ENCODE measurements around the gene TCF7L2.

Gene TCF7L2

DNA sequence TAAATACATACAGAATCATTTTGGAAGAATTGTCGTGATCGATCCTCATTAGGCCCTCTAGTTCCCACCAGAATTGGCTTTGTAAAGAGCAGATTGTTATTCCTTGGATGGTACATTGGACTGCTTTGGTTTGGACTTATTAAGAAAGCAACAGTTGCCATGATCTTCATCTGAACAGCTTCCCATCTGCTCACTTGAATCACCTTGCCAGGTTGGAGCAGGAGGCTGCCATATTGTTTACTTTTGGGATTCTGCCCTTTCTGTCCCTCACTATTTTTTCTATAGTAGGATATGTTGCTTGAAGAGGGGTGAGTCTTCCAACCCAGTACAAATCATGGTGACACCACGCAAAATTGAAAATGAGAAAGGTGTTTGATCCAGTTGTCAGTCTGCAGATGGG is 199.6 kb downstream of the TCF7L2 start:
- DNase-seq (ENCODE audit: low read depth): no peak

DNA sequence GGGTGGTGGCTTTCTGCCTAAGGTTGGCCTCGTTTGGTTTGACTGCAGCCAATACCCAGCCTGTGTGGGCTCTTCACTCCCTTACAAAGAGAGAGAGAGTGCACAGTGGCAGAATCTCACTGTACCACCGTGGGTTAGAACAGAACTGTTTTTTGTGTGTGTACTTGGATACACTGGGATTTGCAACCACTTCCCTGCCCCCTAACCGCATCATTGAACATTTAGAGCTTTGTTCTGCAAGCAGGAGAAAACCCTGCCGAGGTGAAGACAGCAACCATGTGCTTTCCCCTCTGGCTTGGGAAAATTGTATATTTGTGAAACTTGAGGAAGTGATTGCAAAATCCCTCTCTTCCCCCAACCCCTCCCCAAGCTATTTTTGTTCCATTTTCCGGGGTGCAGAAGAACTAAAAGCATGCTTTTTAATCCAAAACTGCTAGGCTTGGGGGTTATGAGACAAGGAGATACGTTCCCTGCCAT is 201.2 kb downstream of the TCF7L2 start:
- no peak for DNase-seq (ENCODE audit: low read depth)

DNA sequence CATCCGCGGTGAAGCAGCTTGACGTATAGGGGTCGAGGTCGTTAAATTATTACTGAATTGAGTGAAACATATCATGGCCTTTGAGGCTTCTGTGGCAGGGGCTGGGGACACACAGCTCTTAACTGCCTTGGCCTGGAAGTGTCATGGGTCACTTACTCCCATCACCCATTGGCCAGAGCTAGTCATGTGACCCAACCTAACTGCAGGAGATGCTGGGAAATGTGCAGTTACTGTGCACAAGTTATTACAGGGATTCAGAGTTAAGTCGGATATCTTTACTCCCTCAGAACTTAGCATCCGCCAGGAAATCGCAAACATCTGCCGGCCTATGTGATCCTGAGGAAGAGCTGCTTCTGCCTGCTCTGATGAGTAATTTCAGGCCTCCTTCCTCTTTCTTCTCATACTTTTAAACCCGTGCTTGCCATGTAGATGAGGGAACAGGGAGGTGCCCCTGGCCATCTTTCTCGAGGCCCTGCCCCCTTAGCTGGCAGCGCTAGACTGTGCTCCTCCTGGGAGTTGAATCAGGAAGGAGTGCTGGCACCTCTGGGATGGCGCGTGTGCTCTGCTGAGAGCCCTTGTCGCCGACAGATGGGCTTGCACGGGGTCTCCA is 203.6 kb downstream of the TCF7L2 start:
- DNase-seq (ENCODE audit: low read depth): no peak

DNA sequence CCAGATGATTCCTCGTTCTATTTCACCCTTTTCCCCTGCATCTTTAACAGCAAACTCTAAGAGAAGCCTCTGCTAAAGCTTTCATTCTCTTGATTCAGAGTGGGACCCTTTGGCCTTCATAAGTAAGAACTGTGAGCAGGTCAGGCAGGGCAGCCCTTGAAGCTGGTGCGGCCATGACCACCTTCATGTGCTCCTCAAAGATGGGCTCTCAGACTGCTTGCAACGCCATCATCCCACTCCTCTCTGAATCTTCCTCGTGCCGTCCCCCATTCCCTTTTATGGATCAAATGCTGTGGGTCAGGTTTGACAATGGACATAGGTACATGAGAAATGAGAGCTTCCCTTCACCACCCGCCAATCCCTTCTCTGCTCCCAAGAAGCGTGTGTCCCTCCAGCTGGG is 207.4 kb downstream of the TCF7L2 start:
- no peak for DNase-seq (ENCODE audit: low read depth)

DNA sequence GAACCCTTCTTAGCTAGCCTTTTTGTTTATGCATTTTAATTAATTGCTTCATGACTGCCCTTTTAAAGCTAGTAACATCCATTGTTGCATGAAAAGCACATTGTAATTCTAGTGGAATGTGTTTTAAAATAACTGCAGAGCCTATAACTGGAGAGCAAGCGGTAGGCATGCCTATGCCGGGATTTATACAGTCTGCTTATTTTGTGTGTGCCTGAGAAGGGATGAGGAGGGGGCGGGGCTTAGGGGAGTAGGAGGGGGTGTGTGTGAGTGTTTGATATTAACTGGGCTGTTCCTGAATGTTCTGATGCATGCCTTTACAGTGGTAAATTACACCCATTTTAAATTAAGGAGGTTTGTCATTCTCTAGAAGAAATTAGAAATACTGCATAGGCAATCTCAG is 208.1 kb downstream of the TCF7L2 start:
- no peak for DNase-seq (ENCODE audit: low read depth)

DNA sequence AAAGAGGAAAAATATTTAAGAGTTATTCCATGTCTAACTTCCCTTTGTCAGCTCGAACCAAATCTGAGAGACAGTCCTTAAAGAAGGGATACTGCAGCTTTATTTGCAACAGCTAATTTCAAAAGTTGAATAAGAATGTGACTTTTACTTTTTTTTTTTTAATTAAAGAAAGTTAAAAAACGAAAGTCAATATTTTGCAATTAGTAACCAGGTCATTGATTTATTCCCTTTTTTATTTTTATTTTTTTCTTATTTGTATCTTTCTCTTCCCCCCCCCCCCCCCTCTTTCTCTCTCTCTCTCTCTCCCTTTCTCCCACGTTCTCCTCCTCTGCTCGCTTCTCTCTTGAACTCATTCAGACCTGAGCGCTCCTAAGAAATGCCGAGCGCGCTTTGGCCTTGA is 209.5 kb downstream of the TCF7L2 start:
- DNase-seq (ENCODE audit: low read depth): no peak

DNA sequence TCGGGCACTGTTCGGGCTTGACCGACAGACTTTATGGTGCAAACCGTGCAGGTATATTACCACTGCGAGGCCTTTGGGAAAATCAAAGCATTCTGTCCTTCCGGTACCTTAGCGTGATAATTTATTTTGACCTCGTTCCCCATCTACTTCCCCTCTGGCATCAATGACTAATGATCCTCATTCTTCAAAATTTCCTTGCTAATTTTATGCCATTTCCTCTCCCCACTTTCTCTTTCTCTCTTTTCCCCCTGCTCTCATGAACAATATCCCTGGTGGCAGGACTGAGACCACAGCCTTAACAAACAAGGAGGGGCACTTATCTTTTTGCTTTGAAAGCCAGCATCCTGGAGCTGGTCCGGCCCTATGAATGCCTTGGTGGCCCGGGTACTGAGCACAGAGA is 210.6 kb downstream of the TCF7L2 start:
- DNase-seq (ENCODE audit: low read depth): no peak

DNA sequence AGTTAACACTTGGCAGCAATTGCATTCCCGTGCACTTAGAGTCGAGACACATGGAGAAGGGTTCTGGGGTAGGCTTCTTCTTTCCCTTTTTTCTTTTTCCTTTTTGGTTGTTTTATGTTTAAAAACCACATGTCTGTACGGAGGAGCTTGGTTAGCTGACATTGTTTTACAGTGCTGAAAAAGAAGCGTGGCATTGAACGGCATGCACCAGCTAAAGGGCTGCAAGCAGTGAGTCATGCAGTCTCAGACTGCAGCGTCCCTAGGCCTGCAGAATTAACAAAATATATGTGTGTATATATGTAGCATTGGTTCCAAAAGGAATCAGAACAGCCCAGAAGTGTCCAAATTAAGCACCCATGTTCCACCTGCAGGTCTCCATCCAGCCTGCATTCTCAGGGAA is 211.0 kb downstream of the TCF7L2 start:
- no peak for DNase-seq (ENCODE audit: low read depth)

DNA sequence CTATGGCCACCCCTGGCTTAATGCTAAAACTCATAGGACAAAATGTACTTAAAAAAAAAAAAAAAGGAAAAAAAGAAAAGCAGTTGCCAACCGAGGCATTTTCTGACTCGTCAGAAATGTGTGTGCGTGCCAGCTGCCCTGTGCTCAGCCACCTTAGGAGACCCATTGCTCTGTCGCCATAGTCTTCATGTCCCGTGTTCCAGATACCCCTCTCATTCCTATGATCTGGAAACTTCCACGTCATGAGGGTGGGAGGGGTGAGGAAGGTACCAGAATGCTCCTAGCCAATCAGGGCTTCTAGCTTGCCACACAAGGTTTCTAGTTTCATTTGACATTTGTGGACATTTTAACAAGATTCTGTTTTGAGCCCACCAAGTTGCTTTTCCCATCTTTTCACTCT is 212.9 kb downstream of the TCF7L2 start:
- no peak for DNase-seq (ENCODE audit: low read depth)

DNA sequence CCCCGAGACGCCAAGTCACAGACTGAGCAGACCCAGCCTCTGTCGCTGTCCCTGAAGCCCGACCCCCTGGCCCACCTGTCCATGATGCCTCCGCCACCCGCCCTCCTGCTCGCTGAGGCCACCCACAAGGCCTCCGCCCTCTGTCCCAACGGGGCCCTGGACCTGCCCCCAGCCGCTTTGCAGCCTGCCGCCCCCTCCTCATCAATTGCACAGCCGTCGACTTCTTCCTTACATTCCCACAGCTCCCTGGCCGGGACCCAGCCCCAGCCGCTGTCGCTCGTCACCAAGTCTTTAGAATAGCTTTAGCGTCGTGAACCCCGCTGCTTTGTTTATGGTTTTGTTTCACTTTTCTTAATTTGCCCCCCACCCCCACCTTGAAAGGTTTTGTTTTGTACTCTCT is 215.6 kb downstream of the TCF7L2 start:
- no peak for DNase-seq (ENCODE audit: low read depth)

DNA sequence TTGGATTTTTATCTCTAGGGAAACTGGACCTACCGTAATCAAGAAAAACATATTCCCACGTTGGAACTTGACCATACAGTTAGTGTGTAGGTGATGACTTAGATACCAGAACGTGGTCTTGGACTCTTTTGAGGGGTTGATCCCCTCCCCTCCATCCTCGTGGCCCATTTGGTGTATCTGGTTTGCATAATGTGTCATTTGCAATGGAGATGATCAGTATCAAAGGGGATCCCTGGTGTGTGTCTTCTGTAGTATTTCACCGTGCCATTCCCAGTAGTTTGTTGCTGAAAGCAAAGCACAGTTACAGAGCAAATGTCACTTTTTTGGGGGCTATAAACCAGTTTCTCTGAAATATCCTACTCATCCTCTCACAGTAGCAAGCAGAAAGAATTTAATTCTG is 217.7 kb downstream of the TCF7L2 start:
- DNase-seq (ENCODE audit: low read depth): no peak

DNA sequence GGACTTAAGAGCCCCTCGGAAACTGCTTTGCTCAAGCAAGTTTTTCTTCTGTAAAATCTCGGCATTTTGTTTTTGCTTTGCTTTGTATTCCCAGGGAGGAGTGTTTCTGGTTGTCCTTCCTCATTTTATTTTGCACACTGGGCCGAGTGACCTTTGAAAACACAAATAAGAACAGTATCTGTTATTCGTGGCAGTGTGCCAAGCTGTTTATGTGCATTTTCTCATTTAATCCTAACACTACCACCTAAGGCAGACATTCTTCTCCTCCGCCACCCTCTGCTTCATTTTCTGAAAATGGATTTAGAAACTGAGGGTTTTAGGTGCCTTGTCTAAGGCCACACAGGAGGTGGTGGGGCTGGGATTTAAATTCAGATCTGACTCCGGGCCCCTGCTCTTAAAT is 218.5 kb downstream of the TCF7L2 start:
- no peak for DNase-seq (ENCODE audit: low read depth)

DNA sequence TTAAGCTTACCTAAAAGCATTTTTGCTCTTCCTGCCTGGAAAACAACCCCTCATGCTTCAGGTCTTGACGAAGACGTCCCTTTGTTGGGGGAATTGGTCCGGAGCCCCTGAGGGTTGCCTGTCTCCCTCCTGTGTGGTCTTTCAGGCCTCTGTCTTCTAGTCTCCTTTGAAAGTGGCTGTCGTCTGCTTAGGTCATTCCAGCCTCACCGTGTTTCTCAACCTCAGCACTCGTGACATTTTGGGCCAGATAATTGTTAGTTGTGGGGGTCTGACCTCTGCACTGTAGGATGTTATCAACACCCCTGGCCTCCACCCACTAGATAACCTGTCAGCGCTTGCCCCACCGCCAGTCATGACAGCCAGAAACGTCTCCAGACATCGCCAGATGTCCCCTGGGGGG is 219.1 kb downstream of the TCF7L2 start:
- DNase-seq (ENCODE audit: low read depth): no peak

DNA sequence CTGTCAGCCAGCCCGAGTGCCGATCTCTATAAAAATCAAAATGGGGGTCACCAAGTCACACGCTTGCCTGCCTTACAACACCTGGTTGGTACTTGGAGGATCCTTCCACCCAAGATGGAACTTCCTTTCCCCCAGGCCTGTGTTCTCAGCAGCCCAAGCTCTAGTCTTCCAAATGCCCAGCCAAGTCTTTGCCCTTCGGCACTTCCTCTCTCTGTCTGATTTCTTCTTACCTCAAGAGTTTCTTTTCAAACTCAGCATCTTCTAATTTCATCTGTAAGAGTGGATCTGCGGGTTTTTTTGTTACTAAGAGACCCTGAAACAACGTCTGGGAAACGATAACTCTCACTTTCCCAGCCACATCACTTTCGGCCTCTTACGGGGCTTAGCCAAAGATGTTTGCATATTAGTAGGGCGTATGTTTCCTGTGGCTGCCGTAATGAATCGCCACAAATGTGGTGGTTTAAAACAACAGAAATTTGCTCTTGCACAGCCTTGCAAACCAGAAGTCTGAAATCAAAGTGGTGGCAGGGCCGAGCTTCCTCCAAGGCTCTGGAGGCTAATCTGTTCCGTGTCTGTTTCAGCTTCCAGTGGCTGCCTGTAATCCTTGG is 219.9 kb downstream of the TCF7L2 start:
- no peak for DNase-seq (ENCODE audit: low read depth)

DNA sequence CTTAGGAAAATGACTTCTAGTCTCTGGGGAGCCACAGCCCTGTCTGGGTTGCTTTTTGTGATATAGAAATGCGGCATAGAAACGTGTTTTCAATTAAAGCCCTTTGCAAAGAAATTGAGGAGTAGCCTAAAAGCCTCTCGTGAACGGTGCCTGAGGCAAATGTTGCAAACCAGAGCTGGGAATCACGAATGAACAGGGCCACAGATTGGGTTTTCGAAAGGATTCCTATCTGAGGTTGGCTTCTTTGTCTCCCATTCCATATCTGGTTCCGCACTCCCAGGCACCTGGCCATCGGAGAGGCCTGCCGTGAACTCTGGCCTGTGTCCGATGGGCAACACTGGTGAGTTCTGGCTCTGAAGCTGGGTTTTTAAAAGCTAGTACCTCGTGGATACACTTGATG is 221.6 kb downstream of the TCF7L2 start:
- DNase-seq (ENCODE audit: low read depth): no peak

DNA sequence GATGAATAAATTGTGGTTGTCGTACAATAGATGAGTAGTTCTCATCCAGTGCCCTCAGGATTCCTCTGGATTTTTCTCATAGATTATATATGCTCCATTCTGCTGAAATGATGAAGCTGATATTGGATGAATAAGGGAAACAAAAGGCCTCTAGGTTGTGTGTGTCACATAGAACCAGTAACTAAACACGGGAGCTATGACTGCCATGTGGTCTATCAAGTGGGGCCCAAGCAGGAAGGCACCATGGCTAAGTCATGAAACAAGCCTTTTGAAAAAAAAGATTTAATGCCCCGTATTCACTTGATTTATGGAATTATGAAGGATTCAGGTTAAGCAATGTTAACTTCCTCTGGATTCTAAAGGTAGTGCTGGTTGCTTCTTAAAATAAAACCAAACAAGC is 225.1 kb downstream of the TCF7L2 start:
- DNase-seq (ENCODE audit: low read depth): no peak

DNA sequence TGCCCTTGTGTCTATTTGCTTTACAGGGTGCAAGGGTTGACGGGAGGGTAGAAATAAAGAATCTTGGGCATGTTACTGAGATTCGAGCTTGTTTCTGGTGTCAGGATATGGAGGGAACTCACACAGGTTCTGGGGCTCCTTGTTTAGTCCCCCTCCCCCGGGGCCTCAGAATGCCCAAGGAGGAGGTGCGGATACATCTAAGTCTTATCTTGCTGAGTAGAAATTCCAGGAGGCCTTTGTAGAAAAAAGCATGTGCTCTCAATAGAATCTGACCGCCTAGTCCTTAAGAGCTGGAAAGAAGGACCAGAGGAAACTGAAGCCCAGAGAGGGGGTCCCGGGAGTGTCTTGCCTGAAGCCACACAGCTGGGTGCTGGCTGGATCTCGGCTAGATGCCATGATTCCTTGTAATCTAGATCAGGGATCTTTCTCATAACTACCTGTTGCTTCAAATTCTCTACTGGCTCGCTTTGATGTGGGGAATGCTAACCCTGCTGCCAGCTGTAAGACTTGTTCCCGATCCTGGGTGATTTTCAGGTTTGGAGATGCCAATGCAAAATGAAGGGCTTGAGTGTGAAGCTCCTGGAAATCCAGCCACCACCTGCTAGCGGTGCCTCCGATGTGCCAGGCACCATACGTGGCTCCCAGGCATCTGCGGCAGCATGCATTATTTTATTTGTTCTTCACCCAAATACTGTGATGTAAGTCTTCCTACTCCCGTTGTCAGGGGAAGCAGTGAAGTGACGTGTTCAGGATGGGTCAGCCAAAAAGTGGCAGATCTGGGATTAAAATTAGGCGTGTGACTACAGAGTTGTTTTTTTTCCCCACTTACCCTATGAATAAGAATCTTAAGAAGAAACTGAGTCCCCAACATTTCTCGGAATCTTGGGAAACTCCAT is 226.0 kb downstream of the TCF7L2 start:
- no peak for DNase-seq (ENCODE audit: low read depth)

DNA sequence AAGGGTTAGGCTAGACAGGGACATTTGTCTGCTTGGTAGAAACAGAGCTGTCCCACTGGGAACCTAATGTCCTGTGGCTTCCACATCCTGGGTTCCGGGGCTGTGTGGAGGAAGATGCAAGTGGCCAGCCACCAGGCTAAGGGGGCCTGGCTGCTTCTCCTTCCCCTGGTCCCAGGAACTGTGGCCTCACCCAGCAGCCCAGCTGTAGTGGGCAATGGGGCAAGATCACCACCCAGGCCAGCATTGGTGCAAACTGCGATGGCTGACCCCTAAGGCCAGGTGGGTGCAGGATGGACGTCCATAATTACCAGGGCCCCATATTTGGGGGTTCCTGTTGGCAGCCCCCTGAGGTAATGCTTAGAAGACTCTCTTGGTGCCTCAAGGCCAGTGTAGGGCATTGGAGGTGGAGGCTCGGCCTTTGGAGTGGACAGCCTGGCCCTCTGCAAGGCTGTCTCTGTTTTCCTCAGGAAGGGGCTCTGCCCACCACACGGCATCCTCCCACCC is 226.7 kb downstream of the TCF7L2 start:
- DNase-seq (ENCODE audit: low read depth): no peak

DNA sequence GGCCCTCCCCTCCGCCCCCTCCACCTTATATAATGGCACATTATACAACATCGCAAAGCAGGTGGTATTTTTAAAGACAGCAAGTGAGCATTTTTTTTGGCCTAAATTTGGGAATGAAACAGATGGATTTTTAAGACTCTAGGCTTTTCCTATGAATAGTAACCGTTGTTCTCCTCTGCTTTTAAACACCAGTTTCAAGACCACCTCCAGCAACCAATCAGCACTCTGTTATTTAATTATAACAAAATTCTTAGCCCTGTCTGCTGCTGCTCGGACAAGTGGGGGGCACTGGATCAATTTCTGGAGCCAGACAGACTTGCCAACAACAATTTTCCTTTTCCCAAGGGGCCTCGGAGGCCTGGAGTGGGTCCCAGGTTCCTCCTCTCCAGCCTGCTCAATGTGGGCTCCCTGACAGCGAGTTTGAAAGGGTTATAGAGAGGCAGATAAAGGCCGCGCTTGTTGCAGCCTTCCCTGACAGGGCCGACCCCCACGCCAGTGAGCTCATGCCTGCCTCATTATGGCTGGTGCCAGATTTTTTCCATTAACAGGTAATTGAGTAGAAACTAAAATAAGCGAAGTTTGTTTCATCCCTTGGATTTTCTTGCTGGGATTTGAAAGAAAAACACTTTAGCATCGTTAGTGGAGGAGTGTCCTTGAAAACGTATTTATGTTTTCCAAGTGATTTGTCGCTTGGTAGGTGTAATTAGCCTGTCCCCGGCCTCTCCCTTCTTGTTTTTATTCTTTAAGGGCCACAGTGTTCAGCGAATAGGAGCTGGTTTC is 227.3 kb downstream of the TCF7L2 start:
- DNase-seq (ENCODE audit: low read depth): no peak

DNA sequence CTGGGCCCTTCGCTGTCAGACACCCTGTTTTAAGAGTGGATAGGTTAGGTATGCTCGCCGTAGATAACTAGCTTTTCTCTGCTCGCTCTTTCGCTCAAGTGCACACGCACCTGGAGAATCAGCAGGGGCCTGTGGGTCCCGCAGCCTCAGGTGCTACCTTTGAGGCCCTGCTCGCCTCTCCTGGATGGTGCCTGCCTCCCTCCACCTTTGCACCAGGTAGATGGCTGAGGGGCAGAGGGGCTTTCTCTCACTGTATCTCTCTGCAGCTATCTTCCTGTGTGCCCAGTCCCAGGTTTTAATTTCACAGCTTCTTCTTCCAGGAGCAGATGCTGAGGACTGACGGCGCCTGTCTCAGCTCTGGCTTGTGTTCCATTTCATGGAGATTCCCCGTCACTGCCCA is 227.9 kb downstream of the TCF7L2 start:
- DNase-seq (ENCODE audit: low read depth): no peak

DNA sequence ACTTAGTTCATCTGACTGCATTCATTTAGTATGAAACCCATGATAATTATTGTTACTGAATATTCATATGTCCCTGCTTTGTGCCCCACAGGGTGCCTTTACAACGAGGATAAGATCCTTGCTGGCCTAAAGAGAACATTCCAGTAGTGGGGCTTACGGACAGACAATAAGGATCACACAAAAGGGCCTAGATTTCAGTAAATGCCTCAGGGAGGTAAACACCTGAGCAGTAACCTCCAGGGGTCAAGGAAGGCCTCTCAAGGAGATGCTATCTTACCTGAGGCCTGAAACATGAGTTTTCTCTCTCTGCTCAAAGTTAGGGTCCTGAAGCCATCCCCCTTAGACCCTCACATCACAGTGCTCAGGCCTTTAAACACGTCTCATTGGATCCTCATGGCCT is 228.7 kb downstream of the TCF7L2 start:
- DNase-seq (ENCODE audit: low read depth): no peak

DNA sequence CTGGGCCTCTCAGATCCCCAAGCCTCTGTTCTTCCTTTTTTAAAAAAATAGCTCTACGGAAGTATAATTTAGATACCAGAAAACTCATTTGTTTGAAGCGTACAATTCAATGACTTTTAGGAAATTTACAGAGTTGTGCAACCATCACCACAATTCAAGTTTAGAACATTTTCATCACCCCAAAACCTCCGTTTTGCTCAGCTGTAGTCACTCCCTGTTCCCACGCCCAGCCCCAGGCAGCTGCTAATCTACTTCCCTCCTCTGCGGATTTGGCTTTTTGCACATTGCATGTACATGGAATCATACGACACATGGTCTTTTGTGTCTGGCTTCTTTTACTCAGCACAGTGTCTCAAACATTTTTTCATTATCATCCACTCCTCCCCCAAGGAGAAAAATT is 229.2 kb downstream of the TCF7L2 start:
- DNase-seq (ENCODE audit: low read depth): no peak

All from activated T-helper 9 cell treated with anti-CD3 and anti-CD28 coated beads, Interleukin-2, amount 50 U/mL, for 16 hours (primary cell).